Measurements from ENCODE around the gene INO80B.
"Not testable (repeated sequence)": the region's sequence is repeated elsewhere in the genome, so short reads cannot be mapped to it uniquely, and the experiment has no call there.

The INO80B gene

DNA sequence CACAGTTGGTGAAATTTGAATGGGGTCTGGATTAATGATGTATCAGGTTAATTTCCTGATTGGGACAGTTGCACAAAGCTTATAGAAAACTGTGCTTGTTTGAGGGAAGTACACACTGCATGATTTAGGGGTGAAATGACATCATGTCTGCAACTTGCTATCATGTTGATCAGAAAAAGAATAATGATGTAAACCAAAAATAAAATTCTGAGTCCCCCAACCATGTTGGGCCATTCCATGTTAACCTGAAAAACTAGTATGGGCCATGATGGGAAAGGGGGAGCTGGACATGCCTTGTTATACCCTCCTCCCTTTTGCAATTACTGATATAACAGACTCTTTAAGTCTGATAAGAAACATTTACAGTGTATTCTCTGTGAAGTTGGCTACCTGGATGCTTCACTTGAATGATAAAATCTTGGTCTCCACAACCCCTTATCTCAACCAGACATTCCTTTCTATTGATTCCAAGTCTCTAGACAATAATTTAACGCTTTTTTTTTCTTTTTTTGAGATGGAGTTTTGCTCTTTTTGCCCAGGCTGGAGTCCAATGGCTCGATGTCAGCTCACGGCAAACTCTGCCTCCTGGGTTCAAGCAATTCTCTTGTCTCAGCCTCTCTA is 4.2 kb upstream of the INO80B start:
- no peak for DNase-seq

DNA sequence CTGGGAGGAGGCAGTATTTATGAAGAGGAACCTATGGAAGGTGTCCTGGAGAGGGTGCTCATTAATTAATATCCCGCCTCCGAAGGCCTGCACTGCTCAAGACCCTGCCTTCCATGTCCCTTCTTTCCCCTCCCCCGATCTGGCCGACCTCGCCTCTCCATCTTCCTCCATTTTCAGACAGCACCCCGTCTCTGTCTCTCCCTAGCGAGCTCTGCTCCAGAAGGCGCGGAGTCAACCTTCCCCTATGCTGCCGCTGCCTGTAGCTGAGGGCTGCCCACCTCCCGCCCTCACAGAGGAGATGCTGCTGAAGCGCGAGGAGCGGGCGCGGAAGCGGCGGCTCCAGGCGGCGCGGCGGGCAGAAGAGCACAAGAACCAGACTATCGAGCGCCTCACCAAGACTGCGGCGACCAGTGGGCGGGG is 2.3 kb downstream of the INO80B start:
- peak; percentile 41 for DNase-seq

DNA sequence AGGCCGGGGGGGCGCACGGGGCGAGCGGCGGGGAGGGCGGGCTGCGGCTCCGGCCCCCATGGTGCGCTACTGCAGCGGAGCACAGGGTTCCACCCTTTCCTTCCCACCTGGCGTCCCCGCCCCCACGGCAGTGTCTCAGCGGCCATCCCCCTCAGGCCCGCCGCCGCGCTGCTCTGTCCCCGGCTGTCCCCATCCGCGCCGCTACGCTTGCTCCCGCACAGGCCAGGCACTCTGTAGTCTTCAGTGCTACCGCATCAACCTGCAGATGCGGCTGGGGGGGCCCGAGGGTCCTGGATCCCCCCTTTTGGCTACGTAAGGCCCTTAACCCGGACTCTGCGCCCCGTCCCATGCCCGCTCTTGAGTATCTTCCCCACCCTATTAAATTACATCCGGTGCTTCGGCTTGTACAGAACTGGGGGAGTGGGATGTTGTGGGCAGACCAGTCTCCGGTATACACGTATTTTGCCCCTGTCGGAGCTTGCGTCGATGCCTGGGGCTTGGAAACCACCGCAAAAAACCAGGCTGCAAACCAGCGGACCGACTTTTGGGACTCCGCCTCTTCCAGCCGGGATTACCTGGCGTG is 2.8 kb downstream of the INO80B start:
- DNase-seq, result no peak

DNA sequence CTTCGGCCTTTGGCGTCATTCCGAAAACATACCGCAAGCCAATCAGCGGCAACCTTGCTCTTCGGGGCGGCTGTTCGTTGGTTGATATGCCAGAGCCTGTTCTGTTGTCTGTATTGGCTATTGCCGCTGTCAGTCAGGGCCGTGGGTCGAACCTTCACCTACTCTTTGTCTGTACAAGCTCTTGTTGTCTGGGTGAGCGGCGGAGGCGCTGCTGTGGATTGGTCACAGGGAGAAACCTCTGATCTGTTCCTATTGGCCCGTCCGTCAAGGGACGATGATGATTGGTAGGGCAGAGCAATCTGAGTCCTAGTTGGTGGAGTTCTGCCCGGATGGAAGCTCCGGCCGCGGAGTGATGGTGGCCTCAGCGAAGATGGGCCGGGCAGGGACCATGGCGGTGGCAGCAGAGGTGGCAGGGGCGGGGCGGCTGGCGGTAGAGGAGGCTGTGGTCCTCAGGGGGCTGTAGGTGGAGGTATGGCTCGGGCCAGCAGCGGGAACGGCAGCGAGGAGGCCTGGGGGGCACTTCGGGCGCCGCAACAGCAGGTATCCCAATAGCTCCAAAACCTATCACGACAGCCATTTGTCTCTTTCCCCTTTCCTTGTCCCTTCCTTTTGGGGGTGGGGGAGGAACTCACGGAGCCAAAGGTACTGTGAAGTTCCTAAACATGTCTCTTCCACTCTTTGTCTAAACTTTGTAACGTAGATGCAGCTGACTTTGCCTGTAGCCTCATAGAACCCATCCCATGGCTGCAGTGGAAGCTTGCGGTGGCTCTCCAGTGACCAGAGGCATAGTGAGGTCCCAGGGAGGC is 3.4 kb downstream of the INO80B start, which contains the start of gene WBP1:
TSS of gene WBP1 (plus strand) at position 307 of the 806 bp plus-strand sequence. CDS start at position 472, 165 bp downstream.
- DNase-seq, result peak; percentile 100

DNA sequence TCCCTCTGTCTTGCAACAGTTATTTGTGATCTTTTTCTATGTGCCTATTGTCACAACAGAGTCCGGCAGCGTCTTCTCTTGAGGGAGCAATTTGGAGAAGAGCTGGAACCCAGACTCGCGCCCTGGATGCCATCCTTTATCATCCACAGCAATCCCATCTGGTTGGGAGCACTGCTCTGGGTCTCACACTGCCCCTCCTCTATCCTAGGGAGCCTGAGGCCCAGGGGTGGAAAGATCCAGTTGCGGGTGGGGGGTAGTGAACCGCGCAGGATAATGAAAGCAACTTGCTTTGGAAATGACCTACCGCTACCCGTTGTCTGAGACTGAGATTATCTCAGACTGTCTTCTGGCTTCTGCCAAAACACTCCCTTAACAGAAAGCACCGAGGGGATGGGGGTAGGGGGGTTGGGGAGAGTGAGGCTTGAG is 4.1 kb downstream of the INO80B start:
- no peak for DNase-seq

DNA sequence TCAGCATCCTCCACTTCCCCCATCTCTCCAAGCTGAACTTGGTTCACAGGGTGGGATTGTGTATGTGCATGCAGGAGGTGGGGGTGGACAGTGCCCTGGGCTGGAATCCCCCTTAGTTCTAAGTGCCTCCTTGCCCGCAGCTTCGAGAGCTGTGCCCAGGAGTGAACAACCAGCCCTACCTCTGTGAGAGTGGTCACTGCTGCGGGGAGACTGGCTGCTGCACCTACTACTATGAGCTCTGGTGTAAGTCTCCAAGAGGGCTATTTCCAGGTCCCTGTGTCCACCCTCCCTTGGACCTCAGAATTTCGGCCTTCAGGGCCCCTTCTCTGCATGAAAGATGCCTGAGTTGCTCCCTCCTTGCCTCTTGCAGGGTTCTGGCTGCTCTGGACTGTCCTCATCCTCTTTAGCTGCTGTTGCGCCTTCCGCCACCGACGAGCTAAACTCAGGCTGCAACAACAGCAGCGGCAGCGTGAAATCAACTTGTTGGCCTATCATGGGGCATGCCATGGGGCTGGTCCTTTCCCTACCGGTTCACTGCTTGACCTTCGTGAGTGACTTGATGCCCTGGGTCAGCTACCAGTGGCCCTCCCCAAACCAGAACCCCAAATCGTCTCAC is 4.7 kb downstream of the INO80B start:
- not testable (repeated sequence) for DNase-seq

DNA sequence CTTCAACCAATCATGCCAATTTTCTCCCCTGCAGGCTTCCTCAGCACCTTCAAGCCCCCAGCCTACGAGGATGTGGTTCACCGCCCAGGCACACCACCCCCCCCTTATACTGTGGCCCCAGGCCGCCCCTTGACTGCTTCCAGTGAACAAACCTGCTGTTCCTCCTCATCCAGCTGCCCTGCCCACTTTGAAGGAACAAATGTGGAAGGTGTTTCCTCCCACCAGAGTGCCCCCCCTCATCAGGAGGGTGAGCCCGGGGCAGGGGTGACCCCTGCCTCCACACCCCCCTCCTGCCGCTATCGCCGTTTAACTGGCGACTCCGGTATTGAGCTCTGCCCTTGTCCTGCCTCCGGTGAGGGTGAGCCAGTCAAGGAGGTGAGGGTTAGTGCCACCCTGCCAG is 5.3 kb downstream of the INO80B start:
- DNase-seq, result not testable (repeated sequence)

DNA sequence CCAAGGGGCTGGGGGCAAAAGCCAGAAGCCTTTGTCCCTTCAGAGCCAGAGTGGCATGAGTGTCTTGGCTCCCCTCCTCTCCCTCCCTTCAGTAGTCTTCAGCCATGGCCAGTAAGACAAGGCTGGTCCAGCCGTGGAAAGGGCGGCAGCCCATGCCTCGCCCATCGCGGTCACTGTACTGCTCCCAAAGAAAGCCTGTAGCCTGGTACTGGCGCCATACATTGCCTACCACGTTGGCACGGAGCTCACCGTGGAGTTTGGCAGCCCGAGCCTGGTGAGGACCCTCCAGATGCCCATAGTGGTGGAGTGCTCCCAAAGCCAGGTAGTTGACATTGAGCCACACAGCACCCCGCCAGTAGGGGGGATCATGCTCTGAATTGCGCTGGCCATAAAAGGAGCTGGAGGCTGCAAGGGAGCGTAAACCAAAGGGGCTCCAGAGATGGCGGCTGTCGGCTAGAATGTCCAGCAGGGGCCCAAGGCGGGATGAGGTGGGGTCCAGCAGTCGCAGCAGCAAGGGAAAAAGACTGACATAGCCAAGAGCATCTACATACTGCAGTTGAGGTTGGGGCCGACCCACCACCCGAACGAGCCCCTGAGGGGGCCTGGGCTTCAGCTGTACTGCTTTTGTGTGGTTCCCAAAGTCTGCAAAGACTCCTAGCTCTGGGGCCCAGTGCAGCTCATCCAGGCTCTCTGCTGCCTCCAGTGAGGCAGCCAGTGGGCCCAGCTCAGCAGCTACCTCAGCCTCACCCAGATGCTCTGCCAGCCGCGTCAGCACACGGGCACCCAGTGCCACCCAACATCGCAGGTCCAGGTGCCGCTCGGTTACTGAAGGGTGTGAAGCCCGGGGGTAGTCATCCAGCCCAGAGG is 6.5 kb downstream of the INO80B start:
- no peak for DNase-seq

DNA sequence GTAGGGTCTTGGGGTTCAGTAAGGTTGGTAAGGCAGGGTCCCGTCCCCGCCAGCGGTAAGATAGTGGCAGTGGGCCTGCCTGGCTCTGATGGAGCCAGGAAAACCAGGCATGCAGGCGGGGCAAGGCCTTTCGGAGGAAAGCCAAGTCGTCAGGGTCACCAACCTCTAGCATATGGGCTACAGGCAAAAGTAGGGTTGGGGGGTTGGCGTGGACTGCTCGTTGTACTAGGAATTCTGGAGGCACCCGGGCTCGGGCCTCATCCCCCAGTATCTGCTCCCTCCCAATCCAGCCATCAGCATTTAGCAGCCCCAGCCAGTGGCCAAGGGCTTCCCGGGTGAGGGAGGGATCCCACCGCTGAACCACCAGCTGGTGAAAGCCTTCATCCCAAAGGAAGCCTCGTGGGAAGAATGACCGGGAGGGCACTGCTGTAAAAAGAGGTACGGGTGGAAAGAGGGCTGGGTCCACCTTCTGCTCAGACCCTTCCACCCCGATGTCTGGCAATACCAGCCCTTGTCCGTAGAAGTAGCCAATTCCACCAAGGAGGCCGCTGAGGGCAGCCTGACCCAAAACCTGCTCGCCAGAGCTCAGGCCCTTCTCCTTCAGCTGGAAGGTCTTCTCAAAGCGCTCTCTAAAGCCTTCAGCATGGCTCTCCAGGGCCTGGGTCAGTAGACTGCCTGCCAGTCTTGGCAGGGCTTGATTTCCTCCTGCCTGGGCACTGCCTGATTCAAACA is 7.3 kb downstream of the INO80B start:
- DNase-seq, result no peak

DNA sequence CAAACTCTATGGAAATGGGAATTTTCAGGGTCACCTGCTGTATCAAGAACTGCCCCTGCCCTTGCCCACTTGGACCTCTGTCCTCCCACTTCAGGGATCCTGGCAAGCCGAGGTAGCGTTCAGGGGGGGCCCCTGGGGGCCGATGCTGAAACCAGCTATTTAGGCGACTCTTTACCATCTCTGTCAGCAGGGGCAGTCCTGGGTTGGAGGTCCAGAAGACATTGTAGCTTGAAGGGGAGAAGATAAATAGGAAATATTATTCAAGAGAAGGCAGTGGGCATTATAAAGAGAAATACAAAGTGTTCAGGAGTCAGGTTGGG is 7.9 kb downstream of the INO80B start:
- no peak for DNase-seq

DNA sequence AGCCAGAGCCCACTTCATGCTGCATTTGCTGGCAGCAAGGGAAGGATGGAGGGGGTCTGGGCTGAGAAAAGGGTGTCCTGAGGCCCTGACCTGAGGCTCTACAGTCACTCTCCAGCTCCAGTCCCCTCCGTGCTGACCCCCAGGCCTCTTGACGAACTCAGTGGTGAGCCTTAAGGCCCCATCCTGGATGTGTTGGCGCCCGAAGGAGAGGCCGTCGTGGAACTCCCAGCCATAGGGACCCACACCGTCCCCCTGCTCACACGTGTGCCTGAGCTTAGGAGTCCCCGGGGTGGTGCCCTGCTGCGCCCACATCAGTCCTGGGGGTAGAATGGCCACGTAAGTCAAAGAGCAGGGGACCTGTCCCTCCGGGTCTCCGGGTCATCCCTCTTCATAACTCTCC is 9.5 kb downstream of the INO80B start:
- DNase-seq, result no peak

DNA sequence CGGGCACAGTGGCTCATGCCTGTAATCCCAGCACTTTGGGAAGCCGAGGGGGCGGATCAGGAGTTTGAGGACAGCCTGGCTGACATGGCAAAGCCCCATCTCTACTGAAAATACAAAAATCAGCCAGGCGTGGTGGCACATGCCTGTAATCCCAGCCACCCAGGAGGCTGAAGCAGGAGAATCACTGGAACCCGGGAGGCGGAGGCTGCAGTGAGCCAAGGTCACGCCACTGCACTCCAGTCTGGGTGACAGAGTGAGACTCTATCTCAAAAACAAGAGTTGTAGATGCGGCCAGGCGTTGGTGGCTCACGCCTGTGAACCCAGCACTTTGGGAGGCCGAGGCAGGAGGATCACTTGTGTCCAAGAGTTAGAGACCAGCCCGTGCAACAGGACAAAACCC is 15.9 kb downstream of the INO80B start:
- not testable (repeated sequence) for DNase-seq

DNA sequence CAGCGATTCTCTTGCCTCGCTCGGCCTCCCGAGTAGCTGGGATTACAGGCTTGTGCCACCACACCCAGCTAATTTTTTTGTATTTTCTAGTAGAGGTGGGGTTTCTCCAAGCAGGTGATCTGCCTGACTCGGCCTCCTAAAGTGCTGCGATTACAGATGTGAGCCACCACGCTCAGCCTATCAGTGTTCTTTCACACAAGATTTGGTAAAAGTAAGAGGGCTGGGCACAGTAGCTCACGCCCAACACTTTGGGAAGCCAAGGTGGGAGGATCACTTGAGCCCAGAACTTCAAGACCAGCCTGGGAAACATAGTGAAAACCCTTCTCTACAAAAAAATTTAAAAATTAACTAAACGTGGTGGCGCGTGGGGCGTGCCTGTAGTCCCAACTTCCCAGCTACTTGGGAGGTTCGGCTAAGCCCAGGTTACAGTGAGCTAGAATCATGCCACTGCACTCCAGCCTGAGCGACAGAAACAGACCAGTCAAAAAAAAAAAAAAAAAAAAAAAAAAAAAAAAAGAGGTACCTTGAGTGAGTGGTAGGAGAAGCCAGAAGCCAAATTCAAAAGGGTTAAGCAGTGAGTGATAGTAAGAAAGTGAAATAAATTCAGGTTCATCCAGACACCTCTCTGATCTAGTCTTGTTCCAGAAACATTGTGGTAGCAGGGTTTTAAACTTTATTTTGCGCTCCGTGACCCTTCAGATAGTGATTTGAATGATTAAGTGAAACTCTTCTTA is 16.6 kb downstream of the INO80B start:
- no peak for DNase-seq

DNA sequence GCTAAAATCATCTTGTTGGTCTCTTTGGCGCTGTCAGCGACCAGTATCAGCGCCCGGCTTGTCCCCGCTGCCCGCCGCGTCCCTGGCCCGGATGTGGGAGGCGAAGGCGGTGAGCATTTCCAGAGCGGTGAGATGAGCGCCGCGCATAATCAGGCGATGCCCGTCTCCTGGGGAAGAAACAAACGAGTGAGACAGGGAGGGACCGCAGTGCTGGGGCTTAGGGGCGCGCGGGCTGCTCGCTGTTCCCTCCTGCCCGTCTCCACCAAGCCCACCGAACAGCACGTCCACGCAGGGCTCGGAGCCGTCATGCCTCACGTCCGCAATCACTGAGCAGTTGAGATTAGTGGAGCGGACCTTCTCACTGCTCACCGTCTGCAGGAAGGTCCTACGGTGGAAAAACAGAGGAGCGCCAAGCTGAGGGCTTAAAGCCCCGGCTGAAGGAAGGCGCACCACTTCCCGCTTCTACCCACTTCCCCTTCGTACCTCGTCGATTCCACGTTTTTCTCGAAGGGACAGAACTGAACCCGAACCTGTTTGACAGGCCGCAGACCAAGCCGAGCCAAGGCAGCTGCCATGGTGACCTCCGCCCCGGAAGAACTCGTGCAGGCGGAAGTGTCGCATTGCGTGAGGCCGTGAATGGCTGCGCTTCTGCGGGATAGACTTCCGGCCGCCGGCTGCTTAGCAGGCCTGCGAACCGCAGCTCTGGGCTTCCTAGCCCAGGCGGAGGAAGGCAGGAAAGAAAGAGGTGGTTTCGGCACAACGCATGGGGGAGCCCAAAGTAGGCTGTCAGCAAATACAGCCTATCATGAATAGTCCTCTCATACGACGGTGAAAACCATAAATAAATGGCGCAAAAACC is 17.4 kb downstream of the INO80B start, which contains the start of gene MRPL53:
TSS of gene MRPL53 (minus strand) at position 595 of the 859 bp plus-strand sequence. CDS start at position 575, 20 bp downstream.
- peak; percentile 67 for DNase-seq

DNA sequence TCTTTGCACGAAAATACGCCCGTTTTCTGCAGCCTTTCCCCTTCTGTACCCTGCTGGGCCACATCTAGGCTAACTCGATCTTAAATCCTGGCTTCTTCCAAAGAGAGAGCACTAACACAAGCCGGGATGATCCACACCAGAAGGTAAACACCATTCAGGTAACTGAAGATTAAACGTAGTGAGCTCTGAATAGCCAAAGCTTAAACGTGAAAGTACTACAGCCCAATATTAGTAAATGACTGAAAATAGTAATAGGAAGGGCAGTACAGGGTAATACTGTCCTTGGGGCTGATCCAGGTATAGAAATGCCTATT is 18.0 kb downstream of the INO80B start:
- no peak for DNase-seq

DNA sequence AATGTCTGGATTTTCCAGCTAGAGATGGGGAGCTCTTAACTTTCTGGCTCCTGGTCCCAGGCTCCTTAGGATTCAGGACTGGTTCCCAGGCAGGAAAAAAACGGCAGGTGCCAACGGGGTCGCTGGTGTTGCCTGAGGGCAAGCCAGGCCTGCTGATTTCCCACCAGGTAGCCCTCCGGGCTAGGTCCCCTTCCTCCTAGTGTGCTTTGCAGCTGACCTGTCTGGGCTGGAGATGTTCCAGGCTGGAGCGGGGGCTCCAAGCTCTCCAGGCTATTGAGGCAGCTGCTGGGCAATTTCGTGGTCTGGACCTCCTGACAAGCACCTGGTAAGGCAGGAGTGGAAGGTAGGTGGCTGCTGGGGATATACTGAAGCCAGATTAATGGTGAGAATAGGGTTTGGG is 19.6 kb downstream of the INO80B start:
- DNase-seq, result no peak

DNA sequence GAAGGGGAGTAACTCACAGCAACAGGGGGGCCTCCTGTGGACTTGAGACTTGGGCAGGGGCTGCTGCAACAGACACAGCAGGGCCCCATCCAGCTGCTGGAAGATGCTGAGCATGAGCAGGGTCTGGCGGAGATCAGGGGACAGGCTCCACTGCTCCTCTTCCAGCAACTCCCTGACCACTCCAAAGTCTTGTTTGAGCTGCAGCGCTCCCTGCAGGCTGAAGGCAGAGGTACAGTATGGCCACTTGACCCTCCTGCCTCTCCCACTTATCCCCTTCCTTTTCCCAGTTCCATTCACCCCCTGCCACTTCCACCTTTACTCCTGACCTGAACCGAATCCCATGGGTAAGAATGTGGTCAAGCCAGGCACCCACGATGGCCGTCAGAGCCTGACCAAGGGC is 20.0 kb downstream of the INO80B start:
- no peak for DNase-seq

DNA sequence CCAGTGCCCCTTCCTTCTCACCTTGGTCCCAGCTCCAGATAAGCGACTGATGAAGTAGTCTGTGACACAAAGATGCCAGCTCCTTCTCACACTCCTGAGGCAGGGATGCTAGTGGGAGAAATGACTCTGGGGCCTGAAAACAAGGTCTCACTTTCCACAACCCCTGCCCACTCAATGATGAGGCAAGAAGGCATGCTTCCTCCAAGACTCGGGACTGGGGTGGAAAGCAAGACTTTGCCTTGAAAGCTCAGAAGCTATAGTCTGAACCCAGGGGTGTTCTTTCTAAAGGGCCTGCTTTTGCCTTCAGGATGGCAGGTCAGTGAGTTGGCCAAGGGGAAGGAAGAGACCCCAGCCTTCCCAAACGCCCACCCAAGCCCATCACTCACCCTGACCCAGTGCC is 26.5 kb downstream of the INO80B start:
- DNase-seq, result no peak

DNA sequence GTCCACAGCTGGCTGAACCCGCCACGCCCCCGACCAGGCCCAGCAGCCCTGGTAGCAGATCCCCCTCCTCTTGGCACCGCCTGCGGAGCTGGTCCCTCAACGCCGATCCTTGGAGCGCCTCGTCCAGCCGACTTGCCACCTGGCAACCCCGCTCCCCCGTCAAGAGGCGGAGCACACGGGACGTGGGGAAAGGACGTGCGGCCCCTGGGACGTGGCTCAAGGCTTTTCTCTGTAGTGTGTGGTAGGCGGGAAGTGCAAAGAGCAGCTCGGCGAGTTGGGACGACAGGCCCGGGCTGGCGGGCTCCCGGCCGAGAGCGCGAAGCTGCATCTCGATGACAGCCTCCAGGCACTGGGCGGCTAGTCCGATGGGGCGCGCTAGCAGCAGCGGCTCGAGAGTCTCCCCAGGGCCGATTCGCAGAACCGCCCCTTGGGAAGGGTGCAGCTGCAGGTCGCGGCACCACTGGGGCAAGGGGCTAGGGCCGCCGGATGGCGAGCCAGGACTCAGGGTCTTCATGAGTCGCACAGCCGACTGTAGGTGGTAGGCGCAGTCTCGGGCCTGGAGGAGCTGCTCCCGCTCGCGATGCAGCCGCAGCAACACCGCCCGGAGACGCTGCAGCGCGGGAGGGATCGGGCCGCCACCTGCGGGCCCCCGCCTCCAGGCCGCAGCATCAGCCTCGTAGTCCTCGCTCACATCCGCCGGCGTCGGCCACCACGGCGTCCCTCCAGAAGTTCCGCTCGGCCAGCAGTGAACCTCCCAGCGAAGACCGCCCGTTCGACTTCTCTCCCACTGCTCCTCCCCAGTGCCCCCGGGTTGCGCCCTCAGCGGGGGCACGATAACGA is 27.3 kb downstream of the INO80B start:
- no peak for DNase-seq

All from NCI-H1417 treated with DMSO at 0.1 percent for 48 hours (cell line).